ENCODE measurements around the gene KIN. TPM values are rescaled to one million over a fixed set of nuclear protein-coding genes. Genes with fewer than 3 reads are reported as not detected.

The KIN gene
- total and polyA plus RNA-seq, 2 experiments from 2014 or later = 8.5 to 31.7 TPM

GRCh38 chr10:7720478-7720877 lies 67.3 kb downstream of the KIN start (continued):
- TF ChIP-seq EZH2phosphoT487 (IDR thresholded peaks at IDR 0.05; ENCODE audit: unreplicated experiment) (no peak), POLR2AphosphoS5 (IDR thresholded peaks at IDR 0.05; ENCODE audit: low read depth) (no peak), EZH2 (IDR thresholded peaks at IDR 0.05; ENCODE audit: low read depth, unreplicated experiment) (no peak), ZNF331 (CRISPR knock-in tag; IDR thresholded peaks at IDR 0.05; ENCODE audit: low read depth) (no peak), ZNF114 (CRISPR knock-in tag; IDR thresholded peaks at IDR 0.05) (no peak), NANOG (IDR thresholded peaks at IDR 0.05; ENCODE audit: borderline replicate concordance) (no peak)
- TF ChIP-seq, protein P1, sequence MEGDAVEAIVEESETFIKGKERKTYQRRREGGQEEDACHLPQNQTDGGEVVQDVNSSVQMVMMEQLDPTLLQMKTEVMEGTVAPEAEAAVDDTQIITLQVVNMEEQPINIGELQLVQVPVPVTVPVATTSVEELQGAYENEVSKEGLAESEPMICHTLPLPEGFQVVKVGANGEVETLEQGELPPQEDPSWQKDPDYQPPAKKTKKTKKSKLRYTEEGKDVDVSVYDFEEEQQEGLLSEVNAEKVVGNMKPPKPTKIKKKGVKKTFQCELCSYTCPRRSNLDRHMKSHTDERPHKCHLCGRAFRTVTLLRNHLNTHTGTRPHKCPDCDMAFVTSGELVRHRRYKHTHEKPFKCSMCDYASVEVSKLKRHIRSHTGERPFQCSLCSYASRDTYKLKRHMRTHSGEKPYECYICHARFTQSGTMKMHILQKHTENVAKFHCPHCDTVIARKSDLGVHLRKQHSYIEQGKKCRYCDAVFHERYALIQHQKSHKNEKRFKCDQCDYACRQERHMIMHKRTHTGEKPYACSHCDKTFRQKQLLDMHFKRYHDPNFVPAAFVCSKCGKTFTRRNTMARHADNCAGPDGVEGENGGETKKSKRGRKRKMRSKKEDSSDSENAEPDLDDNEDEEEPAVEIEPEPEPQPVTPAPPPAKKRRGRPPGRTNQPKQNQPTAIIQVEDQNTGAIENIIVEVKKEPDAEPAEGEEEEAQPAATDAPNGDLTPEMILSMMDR (conservative IDR thresholded peaks at IDR 0.05; ENCODE audit: low read depth in 2 of 2) = no peak
- TF ChIP-seq, protein P2, sequence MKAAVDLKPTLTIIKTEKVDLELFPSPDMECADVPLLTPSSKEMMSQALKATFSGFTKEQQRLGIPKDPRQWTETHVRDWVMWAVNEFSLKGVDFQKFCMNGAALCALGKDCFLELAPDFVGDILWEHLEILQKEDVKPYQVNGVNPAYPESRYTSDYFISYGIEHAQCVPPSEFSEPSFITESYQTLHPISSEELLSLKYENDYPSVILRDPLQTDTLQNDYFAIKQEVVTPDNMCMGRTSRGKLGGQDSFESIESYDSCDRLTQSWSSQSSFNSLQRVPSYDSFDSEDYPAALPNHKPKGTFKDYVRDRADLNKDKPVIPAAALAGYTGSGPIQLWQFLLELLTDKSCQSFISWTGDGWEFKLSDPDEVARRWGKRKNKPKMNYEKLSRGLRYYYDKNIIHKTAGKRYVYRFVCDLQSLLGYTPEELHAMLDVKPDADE (IDR thresholded peaks at IDR 0.05) = no peak

GRCh38 chr10:7718685-7719084 lies 69.1 kb downstream of the KIN start:
- H4K20me1 ChIP-seq (replicated peaks; ENCODE audit: insufficient read depth) = no peaks in the 10 kb centered on the region
- H3K79me2 ChIP-seq (replicated peaks; ENCODE audit: insufficient read depth) = no peaks in the 10 kb centered on the region
- Mint-ChIP-seq H3K27ac (no peak overlapping the region), H3K9me3 (no peaks in the 10 kb centered on the region; the same call in 2 of the 3 replicates), H3K4me3 (no peak overlapping the region), H3K27me3 (ENCODE audit: insufficient read depth, low read depth, poor library complexity) (peaks cover 2% of the 10 kb centered on the region), H3K4me1 (peaks cover 3% of the 10 kb centered on the region; the same call in 1 of the 3 replicates), H3K36me3 (ENCODE audit: low read depth) (no peaks in the 10 kb centered on the region; the same call in 2 of the 3 replicates)
- no peak overlapping the region for H3K4me3 ChIP-seq
- TF ChIP-seq EZH2phosphoT487 (IDR thresholded peaks at IDR 0.05; ENCODE audit: unreplicated experiment) (no peak), POLR2AphosphoS5 (IDR thresholded peaks at IDR 0.05; ENCODE audit: low read depth) (no peak), NANOG (IDR thresholded peaks at IDR 0.05; ENCODE audit: borderline replicate concordance) (no peak), ZNF114 (CRISPR knock-in tag; IDR thresholded peaks at IDR 0.05) (no peak)
- TF ChIP-seq, protein P2 (IDR thresholded peaks at IDR 0.05) = no peak
- no peaks in the 10 kb centered on the region for H3K9me2 ChIP-seq (ENCODE audit: insufficient read depth)
- ATAC-seq (no peak), DNase-seq (ENCODE audit: low spot score) (no peak)
- H3F3A ChIP-seq (replicated peaks; ENCODE audit: low read depth) = no peaks in the 10 kb centered on the region
- no peaks in the 10 kb centered on the region for H3K36me3 ChIP-seq (ENCODE audit: insufficient read depth)
- H3K4me1 ChIP-seq (ENCODE audit: insufficient read depth) = no peaks in the 10 kb centered on the region
- no peak overlapping the region for H3K4me2 ChIP-seq
- no peak overlapping the region for H3K27ac ChIP-seq (ENCODE audit: low read depth)
- H3K27me3 ChIP-seq (ENCODE audit: insufficient read depth) = no peaks in the 10 kb centered on the region
- H2AFZ ChIP-seq = no peak overlapping the region

- no peak overlapping the region for H3K27ac Mint-ChIP-seq
- no peak overlapping the region for H3K4me3 Mint-ChIP-seq
- Histone ChIP-seq H4K20me1 (replicated peaks; ENCODE audit: insufficient read depth) (no peaks in the 10 kb centered on the region), H3K79me2 (replicated peaks; ENCODE audit: insufficient read depth) (no peaks in the 10 kb centered on the region), H3K27ac (ENCODE audit: low read depth) (no peak overlapping the region), H3K9me2 (ENCODE audit: insufficient read depth) (no peaks in the 10 kb centered on the region), H3F3A (replicated peaks; ENCODE audit: low read depth) (no peaks in the 10 kb centered on the region), H2AFZ (no peak overlapping the region), H3K4me3 (no peak overlapping the region), H3K4me2 (no peak overlapping the region), H3K27me3 (ENCODE audit: insufficient read depth) (no peaks in the 10 kb centered on the region), H3K4me1 (ENCODE audit: insufficient read depth) (no peaks in the 10 kb centered on the region), H3K36me3 (ENCODE audit: insufficient read depth) (no peaks in the 10 kb centered on the region)
- DNase-seq (ENCODE audit: low spot score) = no peak
- H3K9me3 Mint-ChIP-seq = no peaks in the 10 kb centered on the region
- no peaks in the 10 kb centered on the region for H3K36me3 Mint-ChIP-seq (ENCODE audit: low read depth)
- H3K4me1 Mint-ChIP-seq = peaks cover 3% of the 10 kb centered on the region; the same call in 1 of the 3 replicates
- peaks cover 1% of the 10 kb centered on the region for H3K27me3 Mint-ChIP-seq (ENCODE audit: insufficient read depth, low read depth, poor library complexity)
- ATAC-seq = no peak
- TF ChIP-seq, protein P3, sequence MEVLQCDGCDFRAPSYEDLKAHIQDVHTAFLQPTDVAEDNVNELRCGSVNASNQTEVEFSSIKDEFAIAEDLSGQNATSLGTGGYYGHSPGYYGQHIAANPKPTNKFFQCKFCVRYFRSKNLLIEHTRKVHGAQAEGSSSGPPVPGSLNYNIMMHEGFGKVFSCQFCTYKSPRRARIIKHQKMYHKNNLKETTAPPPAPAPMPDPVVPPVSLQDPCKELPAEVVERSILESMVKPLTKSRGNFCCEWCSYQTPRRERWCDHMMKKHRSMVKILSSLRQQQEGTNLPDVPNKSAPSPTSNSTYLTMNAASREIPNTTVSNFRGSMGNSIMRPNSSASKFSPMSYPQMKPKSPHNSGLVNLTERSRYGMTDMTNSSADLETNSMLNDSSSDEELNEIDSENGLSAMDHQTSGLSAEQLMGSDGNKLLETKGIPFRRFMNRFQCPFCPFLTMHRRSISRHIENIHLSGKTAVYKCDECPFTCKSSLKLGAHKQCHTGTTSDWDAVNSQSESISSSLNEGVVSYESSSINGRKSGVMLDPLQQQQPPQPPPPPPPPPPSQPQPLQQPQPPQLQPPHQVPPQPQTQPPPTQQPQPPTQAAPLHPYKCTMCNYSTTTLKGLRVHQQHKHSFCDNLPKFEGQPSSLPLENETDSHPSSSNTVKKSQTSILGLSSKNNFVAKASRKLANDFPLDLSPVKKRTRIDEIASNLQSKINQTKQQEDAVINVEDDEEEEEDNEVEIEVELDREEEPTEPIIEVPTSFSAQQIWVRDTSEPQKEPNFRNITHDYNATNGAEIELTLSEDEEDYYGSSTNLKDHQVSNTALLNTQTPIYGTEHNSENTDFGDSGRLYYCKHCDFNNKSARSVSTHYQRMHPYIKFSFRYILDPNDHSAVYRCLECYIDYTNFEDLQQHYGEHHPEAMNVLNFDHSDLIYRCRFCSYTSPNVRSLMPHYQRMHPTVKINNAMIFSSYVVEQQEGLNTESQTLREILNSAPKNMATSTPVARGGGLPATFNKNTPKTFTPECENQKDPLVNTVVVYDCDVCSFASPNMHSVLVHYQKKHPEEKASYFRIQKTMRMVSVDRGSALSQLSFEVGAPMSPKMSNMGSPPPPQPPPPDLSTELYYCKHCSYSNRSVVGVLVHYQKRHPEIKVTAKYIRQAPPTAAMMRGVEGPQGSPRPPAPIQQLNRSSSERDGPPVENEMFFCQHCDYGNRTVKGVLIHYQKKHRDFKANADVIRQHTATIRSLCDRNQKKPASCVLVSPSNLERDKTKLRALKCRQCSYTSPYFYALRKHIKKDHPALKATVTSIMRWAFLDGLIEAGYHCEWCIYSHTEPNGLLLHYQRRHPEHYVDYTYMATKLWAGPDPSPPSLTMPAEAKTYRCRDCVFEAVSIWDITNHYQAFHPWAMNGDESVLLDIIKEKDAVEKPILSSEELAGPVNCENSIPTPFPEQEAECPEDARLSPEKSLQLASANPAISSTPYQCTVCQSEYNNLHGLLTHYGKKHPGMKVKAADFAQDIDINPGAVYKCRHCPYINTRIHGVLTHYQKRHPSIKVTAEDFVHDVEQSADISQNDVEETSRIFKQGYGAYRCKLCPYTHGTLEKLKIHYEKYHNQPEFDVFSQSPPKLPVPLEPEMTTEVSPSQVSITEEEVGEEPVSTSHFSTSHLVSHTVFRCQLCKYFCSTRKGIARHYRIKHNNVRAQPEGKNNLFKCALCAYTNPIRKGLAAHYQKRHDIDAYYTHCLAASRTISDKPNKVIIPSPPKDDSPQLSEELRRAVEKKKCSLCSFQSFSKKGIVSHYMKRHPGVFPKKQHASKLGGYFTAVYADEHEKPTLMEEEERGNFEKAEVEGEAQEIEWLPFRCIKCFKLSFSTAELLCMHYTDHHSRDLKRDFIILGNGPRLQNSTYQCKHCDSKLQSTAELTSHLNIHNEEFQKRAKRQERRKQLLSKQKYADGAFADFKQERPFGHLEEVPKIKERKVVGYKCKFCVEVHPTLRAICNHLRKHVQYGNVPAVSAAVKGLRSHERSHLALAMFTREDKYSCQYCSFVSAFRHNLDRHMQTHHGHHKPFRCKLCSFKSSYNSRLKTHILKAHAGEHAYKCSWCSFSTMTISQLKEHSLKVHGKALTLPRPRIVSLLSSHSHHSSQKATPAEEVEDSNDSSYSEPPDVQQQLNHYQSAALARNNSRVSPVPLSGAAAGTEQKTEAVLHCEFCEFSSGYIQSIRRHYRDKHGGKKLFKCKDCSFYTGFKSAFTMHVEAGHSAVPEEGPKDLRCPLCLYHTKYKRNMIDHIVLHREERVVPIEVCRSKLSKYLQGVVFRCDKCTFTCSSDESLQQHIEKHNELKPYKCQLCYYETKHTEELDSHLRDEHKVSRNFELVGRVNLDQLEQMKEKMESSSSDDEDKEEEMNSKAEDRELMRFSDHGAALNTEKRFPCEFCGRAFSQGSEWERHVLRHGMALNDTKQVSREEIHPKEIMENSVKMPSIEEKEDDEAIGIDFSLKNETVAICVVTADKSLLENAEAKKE (CRISPR knock-in tag; IDR thresholded peaks at IDR 0.05) = no peak
Measured at GRCh38 chr10:7717767-7718166, 70.0 kb downstream of the KIN start.

Measured in GM23338 (cell line).